ENCODE measurements around the gene ARID1B.

GRCh38 chr6:156967852-156968251 lies 190.7 kb downstream of the ARID1B start:
- TF ChIP-seq CTCF (conservative IDR thresholded peaks at IDR 0.05; ENCODE audit: low read depth, low read length), result no peak
- TF ChIP-seq EZH2 (IDR thresholded peaks at IDR 0.05; ENCODE audit: borderline replicate concordance, low read depth, low read length, poor library complexity, severe bottlenecking), result no peak
